ENCODE data around the gene DPYSL5.
"Not testable (repeated sequence)": the region's sequence is repeated elsewhere in the genome, so short reads cannot be mapped to it uniquely, and the experiment has no call there.

DPYSL5 gene

DNA sequence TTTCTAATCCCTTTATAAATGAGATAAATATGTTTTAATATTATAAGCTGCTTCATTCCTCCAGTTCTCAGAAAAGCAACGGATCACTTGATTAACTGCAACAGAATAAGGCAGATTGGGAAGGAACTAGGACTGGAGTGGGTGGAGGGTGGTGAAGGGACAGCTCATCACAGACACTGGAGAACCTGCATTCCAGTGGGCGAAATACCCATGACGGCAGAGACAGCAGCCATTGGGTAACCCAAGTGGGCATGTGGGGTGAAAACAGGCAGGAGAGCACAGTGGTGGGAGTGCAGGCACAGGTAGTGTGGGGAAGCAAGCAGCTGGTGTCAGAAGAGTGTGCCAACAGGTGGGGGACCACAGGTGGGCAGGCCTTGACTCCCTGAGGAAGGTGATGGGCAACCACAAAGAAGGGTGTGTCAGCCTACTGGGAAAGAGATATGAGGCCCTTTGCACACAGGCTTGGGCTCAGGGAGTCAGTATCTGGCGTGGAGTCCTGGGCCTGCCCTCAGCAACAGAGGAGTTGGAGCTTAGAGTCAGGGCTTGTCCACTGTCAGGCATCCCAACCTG, 27.2 kb downstream of the DPYSL5 start:
- DNase-seq (ENCODE audit: low spot score), result no peak

DNA sequence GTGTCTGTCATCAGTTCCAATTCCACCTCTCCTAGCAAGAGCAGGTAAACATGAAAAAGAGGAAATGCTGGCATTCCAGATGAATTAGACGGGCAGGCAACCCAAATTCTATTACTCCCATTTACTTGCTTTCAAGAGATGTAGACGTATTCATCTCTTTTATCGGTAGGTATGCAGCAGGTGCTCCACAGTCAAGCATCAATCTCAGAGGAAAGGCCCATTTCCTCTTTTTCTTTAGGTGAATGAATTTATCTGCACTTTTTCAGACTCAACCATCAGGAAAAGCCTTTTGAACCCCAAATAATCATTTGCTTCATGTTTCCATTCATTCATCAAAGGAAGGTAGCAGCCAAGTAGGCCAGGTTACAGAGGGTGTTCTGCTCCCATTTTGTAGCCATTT, 27.9 kb downstream of the DPYSL5 start:
- DNase-seq (ENCODE audit: low spot score), result no peak

DNA sequence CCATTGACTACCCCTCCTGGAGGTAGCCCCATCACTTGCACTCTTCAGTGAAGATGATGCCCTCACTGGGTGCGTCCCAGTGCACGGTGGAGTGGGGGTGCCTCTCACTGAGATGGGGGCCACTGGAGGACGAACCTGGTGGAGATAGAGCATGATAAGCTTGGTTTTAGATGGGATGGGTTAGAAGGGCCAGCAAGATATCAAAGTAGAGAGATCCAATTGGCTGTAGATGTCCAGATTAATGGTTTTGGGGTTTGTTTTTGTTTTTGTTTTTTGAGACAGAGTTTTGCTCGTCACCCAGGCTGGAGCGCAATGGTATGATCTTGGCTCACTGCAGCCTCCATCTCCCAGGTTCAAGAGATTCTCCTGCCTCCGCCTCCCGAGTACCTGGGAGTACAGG, 28.3 kb downstream of the DPYSL5 start:
- DNase-seq (ENCODE audit: low spot score), result no peak

DNA sequence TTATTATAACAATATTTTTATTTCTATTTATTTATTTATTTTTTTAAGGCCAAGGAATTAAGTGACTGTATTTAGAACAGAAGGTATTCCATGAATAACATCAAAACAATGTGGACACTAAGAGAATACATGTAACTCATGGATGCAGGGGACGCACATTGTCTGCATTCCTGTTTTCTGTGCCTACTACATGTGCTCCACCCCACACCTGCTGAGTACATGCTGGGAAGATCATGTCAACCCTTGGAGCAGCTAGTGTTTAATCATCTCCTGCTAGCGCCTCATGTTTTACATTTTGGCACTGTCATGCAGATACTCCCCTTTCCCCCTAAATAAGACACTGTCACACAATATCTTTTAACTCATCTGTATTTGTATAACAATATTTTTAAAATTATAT, 29.3 kb downstream of the DPYSL5 start:
- DNase-seq (ENCODE audit: low spot score), result no peak

DNA sequence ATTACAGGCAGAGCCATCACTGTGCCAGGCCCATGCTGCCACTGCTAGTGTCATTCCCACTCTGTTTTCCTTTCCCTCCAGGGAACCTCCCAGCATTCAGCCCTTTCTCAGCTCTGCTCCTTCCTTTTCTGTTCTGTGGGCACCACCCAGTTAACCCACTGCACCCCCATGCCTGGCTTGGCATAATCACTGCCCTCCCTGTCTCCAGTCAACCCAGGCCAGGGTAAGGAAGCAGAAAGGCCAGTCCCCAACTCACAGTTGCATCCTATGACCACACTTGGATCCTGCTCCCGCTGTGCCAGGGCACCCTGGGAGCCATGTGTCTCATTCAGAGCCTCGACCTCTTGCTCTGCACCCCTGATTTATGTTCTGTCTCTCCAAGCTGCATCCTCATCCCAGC, 32.2 kb downstream of the DPYSL5 start:
- no peak for DNase-seq (ENCODE audit: low spot score)

DNA sequence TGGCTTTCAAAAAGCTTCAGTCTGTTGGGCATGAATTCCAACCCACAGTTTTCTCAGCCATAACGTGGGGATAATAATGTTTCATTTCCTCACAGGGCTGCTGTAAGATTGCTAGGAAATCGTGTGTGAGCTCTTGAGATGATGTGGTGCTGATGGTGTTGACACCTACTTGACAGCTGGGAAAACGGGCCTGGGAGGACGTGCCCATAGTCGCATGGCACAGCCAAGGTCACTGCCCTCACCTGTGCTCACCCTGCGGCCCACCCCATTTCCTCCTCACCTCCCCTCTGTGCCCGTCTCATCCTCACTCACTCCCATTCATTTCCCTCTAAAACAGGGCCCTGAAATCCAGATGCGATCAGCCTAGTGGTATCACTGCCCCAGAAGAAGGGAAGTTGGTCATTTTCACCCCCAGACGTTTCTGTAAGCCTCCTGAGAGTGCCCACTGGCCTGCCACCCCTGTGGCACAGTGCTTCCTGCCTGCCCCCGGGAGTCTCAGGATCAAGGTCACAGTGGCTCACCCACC, 33.0 kb downstream of the DPYSL5 start:
- no peak for DNase-seq (ENCODE audit: low spot score)

DNA sequence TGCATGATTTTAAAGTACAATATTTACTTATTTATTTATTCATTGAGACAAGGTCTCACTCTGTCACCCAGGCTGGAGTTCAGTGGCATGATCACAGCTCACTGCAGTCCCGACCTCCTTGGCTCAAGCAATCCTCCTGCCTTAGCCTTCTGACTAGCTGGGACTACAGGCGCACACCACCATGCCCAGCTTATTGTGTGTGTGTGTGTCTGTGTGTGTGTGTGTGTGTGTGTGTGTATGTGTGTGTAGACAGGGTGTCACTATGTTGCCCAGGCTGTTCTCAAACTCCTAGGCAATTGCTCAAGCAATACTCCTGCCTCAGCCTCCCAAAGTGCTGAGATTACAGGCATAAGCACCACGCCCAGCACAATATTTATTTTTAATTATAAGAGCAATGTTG, 34.3 kb downstream of the DPYSL5 start:
- not testable (repeated sequence) for DNase-seq (ENCODE audit: low spot score)

DNA sequence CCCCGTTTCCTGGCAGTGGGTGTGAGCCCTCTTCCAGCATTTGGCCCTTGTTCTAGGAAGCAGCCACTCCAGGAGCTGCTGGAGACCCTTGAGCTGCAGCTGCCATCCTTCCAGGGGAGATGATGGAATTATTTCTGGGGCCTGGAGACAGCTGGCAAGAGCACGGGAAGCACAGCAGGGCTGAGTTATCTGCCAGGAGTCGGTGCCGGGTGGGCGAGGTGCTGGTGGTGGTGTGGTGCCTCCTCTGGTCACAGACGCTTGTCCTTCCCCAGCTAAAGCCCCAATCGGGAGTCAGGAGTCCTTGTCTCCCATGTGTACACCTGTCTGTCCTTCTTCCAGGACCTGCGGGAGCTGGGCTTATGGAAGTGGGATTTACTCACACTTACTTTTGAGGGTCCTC, 36.0 kb downstream of the DPYSL5 start:
- DNase-seq (ENCODE audit: low spot score), result peak; percentile 64

DNA sequence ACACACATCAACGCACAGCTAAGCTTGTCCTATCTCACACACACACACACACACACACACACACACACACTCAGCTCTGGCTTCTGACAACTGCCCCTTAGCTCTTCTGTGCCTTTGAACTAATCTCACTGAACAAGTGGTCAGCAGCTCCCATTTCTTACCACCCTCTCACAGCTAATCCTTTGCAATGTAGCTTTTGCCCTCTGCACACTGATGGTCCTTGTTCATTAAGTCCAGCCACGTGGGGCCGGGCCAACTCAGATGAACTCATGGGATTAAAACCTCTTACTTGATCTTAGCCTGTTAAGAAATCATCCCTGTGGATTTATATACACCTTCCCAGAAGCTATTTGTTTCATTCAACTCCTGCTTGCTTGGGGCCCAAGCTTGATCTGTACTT, 36.6 kb downstream of the DPYSL5 start:
- no peak for DNase-seq (ENCODE audit: low spot score)

DNA sequence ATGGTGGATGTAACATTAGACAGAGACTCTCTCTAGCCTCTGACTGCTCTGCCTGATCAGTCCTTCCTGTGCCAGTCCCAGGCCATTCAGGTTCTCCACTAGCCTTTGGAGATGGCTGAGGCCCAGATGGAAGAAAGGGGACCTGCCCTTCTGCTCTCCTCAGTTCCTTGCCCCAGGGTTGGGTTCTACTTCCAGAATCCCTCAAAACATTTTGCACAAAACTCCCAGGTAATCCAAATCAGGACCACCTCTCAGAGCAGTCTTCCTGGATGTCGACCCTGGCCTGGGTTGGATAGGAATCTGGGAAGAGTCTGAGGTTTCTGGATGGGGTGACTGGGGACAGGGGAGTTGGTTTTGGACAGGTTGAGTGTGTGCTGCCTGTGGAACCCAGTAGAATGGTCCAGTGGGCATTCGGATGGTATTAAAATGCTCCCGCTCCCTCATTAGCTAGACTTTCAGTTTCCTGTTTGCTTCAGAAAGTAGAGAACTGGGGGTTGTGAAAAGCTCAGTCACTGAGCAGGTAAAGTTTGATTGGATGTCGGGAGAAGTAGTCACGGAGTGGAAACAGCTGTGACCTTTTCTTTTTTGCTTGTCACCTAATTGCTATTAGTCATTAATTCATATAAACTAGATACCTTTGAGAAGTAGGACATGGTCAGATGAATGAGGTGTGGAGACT, 37.9 kb downstream of the DPYSL5 start:
- DNase-seq (ENCODE audit: low spot score), result no peak

DNA sequence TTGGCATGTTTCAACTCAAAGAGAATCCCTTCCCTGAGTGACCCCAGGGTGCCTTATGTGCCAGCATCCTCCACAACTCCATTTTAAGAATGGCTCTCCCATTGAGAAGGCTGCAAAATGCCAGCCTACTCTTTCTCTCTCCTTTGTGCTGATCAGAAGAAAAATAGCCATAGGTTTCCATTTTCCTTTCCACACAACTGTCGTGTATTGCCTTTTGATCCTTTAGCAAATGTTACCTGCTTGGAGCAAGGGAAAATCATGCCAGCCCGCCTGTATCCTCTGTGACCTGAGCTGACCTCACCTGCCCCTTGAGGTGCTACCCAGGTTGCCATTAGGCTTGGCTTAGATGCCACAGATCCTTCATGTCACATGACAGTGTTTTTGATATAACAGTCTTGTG, 38.8 kb downstream of the DPYSL5 start:
- DNase-seq (ENCODE audit: low spot score), result no peak

DNA sequence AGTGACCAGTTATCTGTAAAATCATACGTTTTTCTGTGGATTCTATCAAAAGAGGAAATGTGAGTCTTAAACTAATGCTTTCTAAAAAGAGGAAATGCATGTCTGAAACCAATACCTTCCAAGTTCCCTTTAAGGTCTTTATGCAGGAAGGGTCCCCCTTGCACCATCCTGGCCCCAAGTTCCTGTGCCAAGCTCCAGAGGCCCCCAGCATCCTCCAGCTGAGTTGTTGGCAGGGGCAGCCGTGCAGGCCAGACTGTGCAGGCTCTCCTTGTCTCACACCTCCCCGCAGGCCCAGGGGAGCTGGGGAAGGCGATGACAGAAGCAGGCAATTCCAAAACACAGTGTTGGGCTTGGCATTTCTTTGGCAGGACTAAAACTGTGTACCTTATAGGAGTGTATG, 39.2 kb downstream of the DPYSL5 start:
- DNase-seq (ENCODE audit: low spot score), result peak; percentile 56

DNA sequence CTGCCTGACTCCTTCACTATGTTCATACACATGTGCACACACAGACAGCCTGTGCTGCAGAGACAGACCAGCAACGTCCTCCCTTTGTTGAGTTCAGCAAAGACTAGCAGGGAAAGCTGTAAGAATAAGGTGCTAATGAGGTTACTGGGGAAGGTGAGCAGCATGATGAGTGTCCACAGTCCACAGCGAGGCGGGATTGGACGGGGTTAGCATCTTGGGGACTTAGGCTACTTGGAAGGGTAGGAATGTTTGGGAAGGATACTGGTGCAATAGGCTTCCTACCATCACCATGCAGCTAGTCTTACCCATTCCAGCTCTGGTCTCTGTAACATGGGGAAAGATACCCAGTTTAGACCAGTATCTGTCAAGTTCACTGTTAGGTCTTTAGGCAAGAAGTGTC, 41.9 kb downstream of the DPYSL5 start:
- DNase-seq (ENCODE audit: low spot score), result no peak

DNA sequence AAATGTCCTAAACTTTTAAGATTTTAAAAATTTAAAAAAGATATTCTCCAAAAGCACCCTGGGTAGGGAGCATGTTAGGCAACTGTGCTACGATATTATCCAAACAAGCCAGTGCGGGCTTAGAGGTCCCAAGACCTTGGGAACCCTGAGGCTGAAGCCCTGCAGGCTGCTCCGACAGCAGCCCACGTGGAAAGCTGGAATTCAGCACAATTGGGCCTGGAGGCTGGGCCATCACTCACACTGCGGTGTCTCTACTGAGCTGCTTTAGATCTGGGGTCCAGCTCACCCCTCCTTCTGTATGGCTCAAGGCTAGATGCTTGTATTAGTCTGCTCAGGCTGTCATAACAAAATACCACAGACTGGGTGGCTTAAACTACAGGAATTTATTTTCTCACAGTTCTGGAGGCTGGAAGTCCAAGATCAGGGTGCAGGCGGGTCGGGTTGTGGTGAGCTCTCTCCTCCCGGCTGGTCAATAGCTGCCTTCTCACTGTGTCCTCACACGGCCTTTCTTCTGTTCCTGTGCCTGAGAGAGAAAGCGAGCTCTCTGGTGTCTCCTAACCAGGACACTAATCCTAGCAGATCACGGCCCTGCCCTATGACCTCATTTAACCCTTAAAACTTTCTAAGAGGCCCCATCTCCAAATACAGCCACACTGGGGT, 42.5 kb downstream of the DPYSL5 start:
- DNase-seq (ENCODE audit: low spot score), result no peak

DNA sequence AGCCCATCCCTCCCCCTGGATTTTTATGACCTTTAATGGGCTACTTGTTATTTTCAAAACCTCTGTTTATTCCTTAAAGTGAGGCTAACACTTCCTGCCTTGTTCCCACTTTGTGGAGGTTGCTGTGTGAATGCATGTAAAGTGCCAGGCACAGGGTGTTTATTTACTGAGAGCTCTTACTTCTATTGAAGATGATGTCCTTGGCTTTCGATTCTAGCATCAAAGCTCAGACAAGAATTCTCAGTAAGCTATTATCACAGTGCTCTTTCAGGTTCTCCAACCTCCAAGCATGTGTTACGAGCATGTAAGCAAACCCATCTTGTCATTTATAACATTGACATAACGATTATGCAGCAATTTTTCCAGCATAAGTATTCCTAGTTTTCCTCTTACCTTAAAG, 44.2 kb downstream of the DPYSL5 start:
- no peak for DNase-seq (ENCODE audit: low spot score)

DNA sequence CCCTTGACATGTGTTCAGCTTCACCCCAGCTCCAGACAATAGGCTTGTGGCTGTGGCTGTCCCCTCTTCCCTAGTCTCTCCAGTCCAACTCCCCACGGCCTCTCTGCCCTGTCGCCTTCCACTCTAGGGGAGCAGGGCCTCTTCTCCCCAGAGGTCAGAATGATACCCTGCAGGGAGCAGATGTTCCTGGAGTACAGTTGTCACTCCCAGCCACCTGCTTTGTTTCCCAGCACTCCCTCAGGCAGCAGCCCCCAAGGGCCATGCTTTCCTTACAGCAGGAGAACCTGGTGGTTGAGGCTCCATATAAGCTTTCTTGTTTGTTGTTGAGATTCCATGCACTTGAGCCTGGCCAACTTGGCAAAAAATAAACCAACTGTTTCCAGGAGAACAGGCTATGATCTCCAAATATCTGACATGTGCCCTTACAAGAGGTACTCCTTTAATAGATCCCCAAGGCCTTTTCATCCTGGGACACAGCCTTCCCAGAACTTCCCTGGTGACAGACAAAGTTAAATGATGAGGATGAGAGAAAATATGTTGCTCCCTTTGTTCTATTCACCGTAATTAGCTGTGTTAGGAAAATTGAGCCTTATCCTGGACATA, 45.1 kb downstream of the DPYSL5 start:
- peak; percentile 43 for DNase-seq (ENCODE audit: low spot score)

DNA sequence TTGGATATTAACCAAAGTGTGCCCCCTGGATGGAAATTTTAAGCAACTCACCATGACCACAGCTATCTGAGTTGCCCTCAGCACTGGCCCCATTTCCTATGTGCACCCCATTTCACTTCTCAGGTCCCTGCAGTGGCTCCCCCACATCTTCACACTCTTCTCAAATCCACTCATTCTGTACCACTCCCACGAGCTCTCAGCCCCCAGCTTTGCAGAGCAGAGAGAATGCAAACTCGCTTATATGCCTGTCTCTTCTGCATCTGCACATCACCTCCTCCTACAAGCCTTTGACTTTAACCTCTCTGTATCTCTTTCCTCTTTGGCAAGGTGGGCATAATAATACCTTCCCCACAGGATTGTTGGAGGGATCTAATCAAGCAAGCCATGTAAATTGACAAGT, 46.2 kb downstream of the DPYSL5 start:
- DNase-seq (ENCODE audit: low spot score), result no peak

DNA sequence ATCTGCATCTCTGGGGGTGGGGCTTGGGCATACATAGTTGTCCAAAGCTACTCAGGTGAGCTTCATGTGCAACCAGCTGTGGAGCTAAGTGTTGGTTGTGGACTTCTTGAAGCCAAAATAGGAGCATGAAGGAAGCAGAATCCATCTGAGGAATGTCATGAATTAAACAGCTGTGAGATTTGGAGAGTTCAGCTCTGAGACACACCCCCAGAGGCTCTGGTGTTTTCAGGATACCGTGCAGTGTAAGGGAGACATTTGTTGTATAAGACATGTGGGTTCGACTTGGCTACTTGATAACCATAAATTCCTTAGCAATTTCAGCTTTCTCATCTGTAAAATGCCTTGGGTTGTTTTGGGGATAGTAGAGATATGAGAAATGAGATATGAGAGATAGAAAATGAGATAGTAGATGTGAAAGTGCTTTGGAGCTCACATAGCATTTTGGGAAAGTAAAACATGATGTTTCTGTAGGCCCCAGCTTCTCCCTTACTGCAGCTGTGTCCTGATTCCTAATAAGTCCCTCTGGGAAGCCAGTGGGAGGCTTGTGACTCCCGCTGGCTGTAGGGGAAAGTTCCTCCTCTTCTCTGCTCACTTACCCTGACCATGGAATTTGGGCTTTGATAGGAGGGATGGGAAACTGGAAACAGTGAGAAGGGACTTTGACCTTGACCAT, 50.0 kb downstream of the DPYSL5 start:
- no peak for DNase-seq (ENCODE audit: low spot score)

DNA sequence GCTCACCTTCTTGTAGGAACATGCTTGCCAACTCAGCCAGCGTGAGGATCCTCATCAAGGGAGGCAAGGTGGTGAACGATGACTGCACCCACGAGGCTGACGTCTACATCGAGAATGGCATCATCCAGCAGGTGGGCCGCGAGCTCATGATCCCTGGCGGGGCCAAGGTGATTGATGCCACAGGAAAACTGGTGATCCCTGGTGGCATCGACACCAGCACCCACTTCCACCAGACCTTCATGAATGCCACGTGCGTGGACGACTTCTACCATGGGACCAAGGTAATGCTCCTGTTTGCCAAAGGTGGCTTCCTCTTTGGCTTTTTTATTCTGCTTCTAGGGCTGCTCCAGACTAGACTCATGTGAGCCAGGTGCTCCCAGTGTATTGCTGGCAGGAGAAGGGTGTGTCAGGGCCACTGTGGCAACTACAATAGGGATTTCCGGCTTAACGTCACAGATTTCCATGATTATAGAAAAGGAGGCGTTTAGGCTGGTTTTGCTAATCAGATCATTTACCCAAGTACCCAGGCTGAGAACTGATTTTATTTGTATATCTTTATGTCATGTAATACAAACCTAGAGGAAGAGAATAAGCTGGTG, 50.6 kb downstream of the DPYSL5 start:
- DNase-seq (ENCODE audit: low spot score), result no peak

DNA sequence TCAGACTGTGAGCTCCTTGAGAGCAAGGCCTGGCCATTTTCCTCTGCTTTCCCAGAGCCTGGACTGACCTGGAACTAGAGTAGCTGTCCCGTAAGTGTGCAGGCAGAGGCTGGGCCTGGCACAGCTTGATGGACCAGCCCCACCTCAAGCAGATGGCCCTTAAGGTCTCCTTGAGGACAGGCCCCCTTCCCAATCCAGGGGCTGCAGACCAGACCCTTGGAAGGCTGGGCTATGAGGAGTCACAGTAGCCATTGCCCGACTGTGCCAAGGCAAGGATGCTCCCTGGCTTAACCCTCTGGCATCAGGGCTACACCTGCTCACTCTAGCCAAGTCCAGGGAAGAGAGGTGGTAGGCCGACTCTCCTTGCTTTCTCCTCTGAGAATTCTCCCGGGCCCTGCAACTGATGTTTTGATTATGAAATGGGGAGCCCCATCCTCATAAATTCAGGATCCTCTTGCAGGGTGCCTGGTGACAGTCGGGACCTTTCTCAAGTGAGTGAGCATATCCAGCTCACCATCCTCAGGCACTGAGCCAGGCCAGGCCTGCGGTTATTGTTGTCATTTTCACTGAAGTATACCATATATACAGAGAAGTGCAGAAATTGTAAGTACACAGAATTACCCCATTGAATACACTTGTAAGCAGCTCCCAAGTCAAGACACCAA, 51.7 kb downstream of the DPYSL5 start:
- no peak for DNase-seq (ENCODE audit: low spot score)

DNA sequence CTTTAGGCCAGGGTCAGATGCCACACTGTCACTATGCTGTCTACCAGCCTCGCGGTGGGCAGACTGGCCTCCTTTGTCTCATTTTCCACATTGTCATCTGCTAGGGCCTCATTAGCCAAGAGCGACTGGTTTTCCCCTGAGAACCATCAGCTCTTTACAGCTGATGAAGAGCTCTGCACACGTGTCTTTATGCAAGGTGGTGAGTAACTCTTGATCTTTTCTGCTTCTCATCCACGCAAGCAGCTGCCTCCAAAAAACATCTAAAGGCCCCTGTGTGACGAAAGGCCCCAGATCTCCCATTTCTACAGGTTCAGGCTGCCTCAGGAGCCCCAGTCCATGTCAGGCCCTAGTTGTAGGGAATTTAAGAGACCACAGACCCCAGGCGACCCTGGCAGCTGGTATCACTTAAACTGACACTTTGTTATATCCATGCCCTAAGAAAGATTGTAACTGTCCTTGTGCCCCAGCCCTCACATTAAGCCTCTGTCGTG, 52.9 kb downstream of the DPYSL5 start:
- peak; percentile 53 for DNase-seq (ENCODE audit: low spot score)
